ENCODE data around the gene DISC1.
"Not testable (repeated sequence)": the region's sequence is repeated elsewhere in the genome, so short reads cannot be mapped to it uniquely, and the experiment has no call there.

Gene DISC1

GRCh38 chr1:231728987-231729386 lies 102.4 kb downstream of the DISC1 start:
- not testable (repeated sequence) for DNase-seq (ENCODE audit: low read depth, low spot score)

- no peak for DNase-seq (ENCODE audit: low read depth, low spot score)
These were observed 103.0 kb downstream of the DISC1 start for GRCh38 chr1:231729544-231729943.

- DNase-seq (ENCODE audit: low read depth, low spot score): no peak
These were observed 104.7 kb downstream of the DISC1 start for GRCh38 chr1:231731268-231731667.

GRCh38 chr1:231733063-231733462 lies 106.5 kb downstream of the DISC1 start:
- DNase-seq (ENCODE audit: low read depth, low spot score): no peak

GRCh38 chr1:231733672-231734071 lies 107.1 kb downstream of the DISC1 start:
- DNase-seq (ENCODE audit: low read depth, low spot score): no peak

GRCh38 chr1:231734417-231734816 lies 107.8 kb downstream of the DISC1 start:
- no peak for DNase-seq (ENCODE audit: low read depth, low spot score)

GRCh38 chr1:231735411-231735810 lies 108.8 kb downstream of the DISC1 start:
- no peak for DNase-seq (ENCODE audit: low read depth, low spot score)

GRCh38 chr1:231735941-231736340 lies 109.4 kb downstream of the DISC1 start:
- no peak for DNase-seq (ENCODE audit: low read depth, low spot score)

- DNase-seq (ENCODE audit: low read depth, low spot score): no peak
These were observed 109.9 kb downstream of the DISC1 start for GRCh38 chr1:231736464-231736863.

GRCh38 chr1:231738554-231738953 lies 112.0 kb downstream of the DISC1 start:
- no peak for DNase-seq (ENCODE audit: low read depth, low spot score)

GRCh38 chr1:231743966-231744365 lies 117.4 kb downstream of the DISC1 start:
- DNase-seq (ENCODE audit: low read depth, low spot score): no peak

- DNase-seq (ENCODE audit: low read depth, low spot score): no peak
These were observed 122.3 kb downstream of the DISC1 start for GRCh38 chr1:231748760-231749415.

- DNase-seq (ENCODE audit: low read depth, low spot score): no peak
These were observed 123.7 kb downstream of the DISC1 start for GRCh38 chr1:231750296-231750695.

GRCh38 chr1:231750818-231751362 lies 124.3 kb downstream of the DISC1 start:
- DNase-seq (ENCODE audit: low read depth, low spot score): no peak

- no peak for DNase-seq (ENCODE audit: low read depth, low spot score)
These were observed 124.8 kb downstream of the DISC1 start for GRCh38 chr1:231751415-231751814.

- DNase-seq (ENCODE audit: low read depth, low spot score): no peak
These were observed 126.7 kb downstream of the DISC1 start for GRCh38 chr1:231753313-231753712.

- DNase-seq (ENCODE audit: low read depth, low spot score): no peak
These were observed 130.5 kb downstream of the DISC1 start for GRCh38 chr1:231757101-231757404.

GRCh38 chr1:231757759-231758158 lies 131.2 kb downstream of the DISC1 start:
- DNase-seq (ENCODE audit: low read depth, low spot score): no peak

- no peak for DNase-seq (ENCODE audit: low read depth, low spot score)
These were observed 134.7 kb downstream of the DISC1 start for GRCh38 chr1:231761252-231761651.

- no peak for DNase-seq (ENCODE audit: low read depth, low spot score)
These were observed 135.4 kb downstream of the DISC1 start for GRCh38 chr1:231761747-231762541.

- no peak for DNase-seq (ENCODE audit: low read depth, low spot score)
These were observed 136.9 kb downstream of the DISC1 start for GRCh38 chr1:231763456-231763855.

GRCh38 chr1:231765825-231766224 lies 139.2 kb downstream of the DISC1 start:
- not testable (repeated sequence) for DNase-seq (ENCODE audit: low read depth, low spot score)

GRCh38 chr1:231767471-231767870 lies 140.9 kb downstream of the DISC1 start:
- DNase-seq (ENCODE audit: low read depth, low spot score): no peak

All from brain pericyte (primary cell).